ENCODE data around the gene ENHO. TPM values are rescaled to one million over a fixed set of nuclear protein-coding genes. Genes with fewer than 3 reads are reported as not detected.

The ENHO gene
- total RNA-seq, 4 donors from 2014 or later, result 0.50 to 2.0 (median 1.1) TPM; not detected in 1

GRCh38 chr9:34556949-34557348, 34.2 kb upstream of the ENHO start:
- WGBS, result 71% methylated on average over 6 of the region's 6 CpGs
- Histone ChIP-seq H3K4me3 (no peak overlapping the region), H3K36me3 (no peaks in the 10 kb centered on the region), H3K27ac (replicated peaks in 1 of 4) (no peak overlapping the region), H3K9me3 (no peaks in the 10 kb centered on the region), H3K27me3 (peaks cover 0 to 53% (median 3%) of the 10 kb centered on the region in 4 donors), H3K4me1 (peaks cover 9 to 22% (median 15%) of the 10 kb centered on the region in 4 donors)
- DNase-seq (ENCODE audit: extremely low spot score), result no peak
- no peak for TF ChIP-seq CTCF (IDR thresholded peaks at IDR 0.05)
- no peak for TF ChIP-seq POLR2A (IDR thresholded peaks at IDR 0.05; ENCODE audit: low read depth)
- no peak for TF ChIP-seq EP300 (IDR thresholded peaks at IDR 0.05)
- no peak for TF ChIP-seq POLR2AphosphoS5 (IDR thresholded peaks at IDR 0.05)
- intact Hi-C loops (cut with DNase I), result no loop called here

GRCh38 chr9:34555936-34556525, 33.2 kb upstream of the ENHO start:
- 88% methylated on average over 9 of the region's 13 CpGs for WGBS
- Histone ChIP-seq H3K9me3 (no peaks in the 10 kb centered on the region), H3K36me3 (no peaks in the 10 kb centered on the region), H3K4me1 (peaks cover 9 to 22% (median 15%) of the 10 kb centered on the region in 4 donors), H3K4me3 (no peak overlapping the region), H3K27me3 (peaks cover 0 to 54% (median 3%) of the 10 kb centered on the region in 4 donors), H3K27ac (replicated peaks in 1 of 4) (no peak overlapping the region)
- intact Hi-C loops (cut with DNase I), result no loop called here
- TF ChIP-seq EP300 (IDR thresholded peaks at IDR 0.05), result no peak
- no peak for TF ChIP-seq POLR2AphosphoS5 (IDR thresholded peaks at IDR 0.05)
- no peak for DNase-seq (ENCODE audit: extremely low spot score)

GRCh38 chr9:34555500-34555899, 32.7 kb upstream of the ENHO start:
- TF ChIP-seq CTCF (IDR thresholded peaks at IDR 0.05) (no peak), POLR2AphosphoS5 (IDR thresholded peaks at IDR 0.05) (no peak), EP300 (IDR thresholded peaks at IDR 0.05) (no peak), POLR2A (IDR thresholded peaks at IDR 0.05; ENCODE audit: low read depth) (no peak)
- Histone ChIP-seq H3K4me3 (no peak overlapping the region), H3K27ac (replicated peaks in 1 of 4) (no peak overlapping the region), H3K4me1 (peaks cover 9 to 19% (median 14%) of the 10 kb centered on the region in 4 donors), H3K36me3 (no peaks in the 10 kb centered on the region), H3K9me3 (no peaks in the 10 kb centered on the region), H3K27me3 (peaks cover 0 to 49% (median 3%) of the 10 kb centered on the region in 4 donors)
- 98% methylated on average over 5 of the region's 5 CpGs for WGBS
- intact Hi-C loops (cut with DNase I), result no loop called here
- no peak for DNase-seq (ENCODE audit: extremely low spot score)

GRCh38 chr9:34555002-34555348, 32.2 kb upstream of the ENHO start:
- H3K27ac ChIP-seq (replicated peaks in 1 of 4), result no peak overlapping the region
- intact Hi-C loops (cut with DNase I), result no loop called here
- H3K4me3 ChIP-seq, result no peak overlapping the region
- 67% methylated on average over 20 of the region's 23 CpGs for WGBS
- H3K4me1 ChIP-seq, result peaks cover 8 to 13% (median 11%) of the 10 kb centered on the region in 4 donors
- H3K9me3 ChIP-seq, result no peaks in the 10 kb centered on the region
- H3K27me3 ChIP-seq, result peaks cover 0 to 44% (median 3%) of the 10 kb centered on the region in 4 donors
- TF ChIP-seq POLR2A (IDR thresholded peaks at IDR 0.05; ENCODE audit: low read depth), result no peak
- TF ChIP-seq EP300 (IDR thresholded peaks at IDR 0.05), result no peak
- no peak for TF ChIP-seq POLR2AphosphoS5 (IDR thresholded peaks at IDR 0.05)
- TF ChIP-seq CTCF (IDR thresholded peaks at IDR 0.05), result no peak
- no peak for DNase-seq (ENCODE audit: extremely low spot score)
- no peaks in the 10 kb centered on the region for H3K36me3 ChIP-seq

GRCh38 chr9:34554211-34555001, 31.6 kb upstream of the ENHO start:
- no peak for TF ChIP-seq POLR2A (IDR thresholded peaks at IDR 0.05; ENCODE audit: low read depth)
- H3K27me3 ChIP-seq, result peaks cover 0 to 38% (median under 1%) of the 10 kb centered on the region in 4 donors
- intact Hi-C loops (cut with DNase I), result no loop called here
- no peak for DNase-seq (ENCODE audit: extremely low spot score)
- H3K4me1 ChIP-seq, result peaks cover 2 to 8% (median 5%) of the 10 kb centered on the region in 4 donors
- H3K4me3 ChIP-seq, result no peak overlapping the region
- no peak overlapping the region for H3K27ac ChIP-seq (replicated peaks in 1 of 4)
- no peaks in the 10 kb centered on the region for H3K9me3 ChIP-seq
- no peaks in the 10 kb centered on the region for H3K36me3 ChIP-seq
- WGBS, result 80% methylated on average over 16 of the region's 16 CpGs

Measured in esophagus muscularis mucosa (tissue), 4 donors.